ENCODE data around the gene ANKS1B.

DNA sequence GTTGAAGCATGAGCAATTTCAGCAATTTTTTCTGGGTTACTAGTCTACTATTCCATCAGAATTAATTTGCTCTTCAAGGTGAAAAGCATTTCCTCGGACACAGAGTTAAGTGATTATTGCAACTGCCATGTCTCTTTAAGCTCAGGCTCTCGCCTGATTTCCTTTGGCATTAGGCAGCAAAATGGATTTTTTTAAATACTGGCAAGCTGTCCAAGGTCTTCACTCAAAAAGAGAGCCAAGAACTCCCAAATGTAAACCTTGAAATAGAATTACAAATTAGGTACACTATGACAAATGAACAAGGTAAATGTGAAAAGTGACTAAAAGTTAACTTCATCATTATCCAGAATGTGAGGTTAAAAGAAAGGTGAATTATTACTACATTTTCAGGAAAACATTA lies 225.3 kb downstream of the ANKS1B start:
- TF ChIP-seq, protein P1, sequence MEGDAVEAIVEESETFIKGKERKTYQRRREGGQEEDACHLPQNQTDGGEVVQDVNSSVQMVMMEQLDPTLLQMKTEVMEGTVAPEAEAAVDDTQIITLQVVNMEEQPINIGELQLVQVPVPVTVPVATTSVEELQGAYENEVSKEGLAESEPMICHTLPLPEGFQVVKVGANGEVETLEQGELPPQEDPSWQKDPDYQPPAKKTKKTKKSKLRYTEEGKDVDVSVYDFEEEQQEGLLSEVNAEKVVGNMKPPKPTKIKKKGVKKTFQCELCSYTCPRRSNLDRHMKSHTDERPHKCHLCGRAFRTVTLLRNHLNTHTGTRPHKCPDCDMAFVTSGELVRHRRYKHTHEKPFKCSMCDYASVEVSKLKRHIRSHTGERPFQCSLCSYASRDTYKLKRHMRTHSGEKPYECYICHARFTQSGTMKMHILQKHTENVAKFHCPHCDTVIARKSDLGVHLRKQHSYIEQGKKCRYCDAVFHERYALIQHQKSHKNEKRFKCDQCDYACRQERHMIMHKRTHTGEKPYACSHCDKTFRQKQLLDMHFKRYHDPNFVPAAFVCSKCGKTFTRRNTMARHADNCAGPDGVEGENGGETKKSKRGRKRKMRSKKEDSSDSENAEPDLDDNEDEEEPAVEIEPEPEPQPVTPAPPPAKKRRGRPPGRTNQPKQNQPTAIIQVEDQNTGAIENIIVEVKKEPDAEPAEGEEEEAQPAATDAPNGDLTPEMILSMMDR (IDR thresholded peaks at IDR 0.05), result no peak
- TF ChIP-seq POLR2A (IDR thresholded peaks at IDR 0.05), result no peak
